Measurements from ENCODE around the gene SLC6A3. TPM values are rescaled to one million over a fixed set of nuclear protein-coding genes. Genes with fewer than 3 reads are reported as not detected.

The SLC6A3 gene
- total RNA-seq, 2 donors from 2014 or later: not detected

- H3K4me3 ChIP-seq: no peak overlapping the region
- no peak overlapping the region for H3K27ac ChIP-seq
- H3K9me3 ChIP-seq: no peaks in the 10 kb centered on the region
- no peak overlapping the region for H3K9ac ChIP-seq (ENCODE audit: low read depth in 2 of 2, low read length in 2 of 2)
- H3K4me1 ChIP-seq: no peaks in the 10 kb centered on the region
- DNase-seq: no peak
- TF ChIP-seq CTCF (IDR thresholded peaks at IDR 0.05): no peak
- H3K36me3 ChIP-seq: no peaks in the 10 kb centered on the region
- intact Hi-C loops (cut with DNase I): no loop called here
- no peaks in the 10 kb centered on the region for H3K27me3 ChIP-seq
Measured at GRCh38 chr5:1489754-1490153, 44.5 kb upstream of the SLC6A3 start.

- TF ChIP-seq CTCF (IDR thresholded peaks at IDR 0.05): no peak
- no peaks in the 10 kb centered on the region for H3K36me3 ChIP-seq
- H3K27me3 ChIP-seq: no peaks in the 10 kb centered on the region
- intact Hi-C loops (cut with DNase I): no loop called here
- peak overlapping the region; percentile 3 for H3K27ac ChIP-seq
- H3K4me1 ChIP-seq: no peaks in the 10 kb centered on the region
- no peak overlapping the region for H3K4me3 ChIP-seq
- peak; percentile 33 for DNase-seq
- H3K9me3 ChIP-seq: no peaks in the 10 kb centered on the region
- no peak overlapping the region for H3K9ac ChIP-seq (ENCODE audit: low read depth in 2 of 2, low read length in 2 of 2)
Measured at GRCh38 chr5:1488882-1489680, 43.8 kb upstream of the SLC6A3 start.

GRCh38 chr5:1487079-1487764 lies 42.0 kb upstream of the SLC6A3 start:
- Histone ChIP-seq H3K27me3 (no peaks in the 10 kb centered on the region), H3K9ac (ENCODE audit: low read depth in 2 of 2, low read length in 2 of 2) (no peak overlapping the region), H3K27ac (no peak overlapping the region), H3K36me3 (no peaks in the 10 kb centered on the region), H3K4me1 (no peaks in the 10 kb centered on the region), H3K9me3 (no peaks in the 10 kb centered on the region), H3K4me3 (no peak overlapping the region)
- intact Hi-C loops (cut with DNase I): no loop called here
- TF ChIP-seq CTCF (IDR thresholded peaks at IDR 0.05): no peak
- no peak for DNase-seq

- no peaks in the 10 kb centered on the region for H3K4me1 ChIP-seq
- H3K9me3 ChIP-seq: no peaks in the 10 kb centered on the region
- H3K27me3 ChIP-seq: no peaks in the 10 kb centered on the region
- no peak overlapping the region for H3K4me3 ChIP-seq
- H3K9ac ChIP-seq (ENCODE audit: low read depth in 2 of 2, low read length in 2 of 2): no peak overlapping the region
- DNase-seq: no peak
- H3K36me3 ChIP-seq: no peaks in the 10 kb centered on the region
- no peak for TF ChIP-seq CTCF (IDR thresholded peaks at IDR 0.05)
- intact Hi-C loops (cut with DNase I): no loop called here
- no peak overlapping the region for H3K27ac ChIP-seq
Measured at GRCh38 chr5:1486271-1486670, 41.0 kb upstream of the SLC6A3 start.

- Histone ChIP-seq H3K36me3 (no peaks in the 10 kb centered on the region), H3K27me3 (no peaks in the 10 kb centered on the region), H3K27ac (no peak overlapping the region), H3K9ac (ENCODE audit: low read depth in 2 of 2, low read length in 2 of 2) (no peak overlapping the region), H3K9me3 (no peaks in the 10 kb centered on the region), H3K4me1 (no peaks in the 10 kb centered on the region), H3K4me3 (no peak overlapping the region)
- intact Hi-C loops (cut with DNase I): no loop called here
- TF ChIP-seq CTCF (IDR thresholded peaks at IDR 0.05): no peak
- no peak for DNase-seq
Measured at GRCh38 chr5:1485579-1486118, 40.4 kb upstream of the SLC6A3 start.
